ENCODE results near the gene ZNF423.

- no peak for TF ChIP-seq EZH2phosphoT487 (IDR thresholded peaks at IDR 0.05; ENCODE audit: insufficient read depth, low read depth)
- no peak for TF ChIP-seq EZH2 (IDR thresholded peaks at IDR 0.05; ENCODE audit: insufficient read depth, poor library complexity, severe bottlenecking)
Observed at GRCh38 chr16:49867796-49868668, 12.1 kb upstream of the ZNF423 start.

Measured in GM23248 (cell line).